ENCODE measurements around the gene ADM.

DNA sequence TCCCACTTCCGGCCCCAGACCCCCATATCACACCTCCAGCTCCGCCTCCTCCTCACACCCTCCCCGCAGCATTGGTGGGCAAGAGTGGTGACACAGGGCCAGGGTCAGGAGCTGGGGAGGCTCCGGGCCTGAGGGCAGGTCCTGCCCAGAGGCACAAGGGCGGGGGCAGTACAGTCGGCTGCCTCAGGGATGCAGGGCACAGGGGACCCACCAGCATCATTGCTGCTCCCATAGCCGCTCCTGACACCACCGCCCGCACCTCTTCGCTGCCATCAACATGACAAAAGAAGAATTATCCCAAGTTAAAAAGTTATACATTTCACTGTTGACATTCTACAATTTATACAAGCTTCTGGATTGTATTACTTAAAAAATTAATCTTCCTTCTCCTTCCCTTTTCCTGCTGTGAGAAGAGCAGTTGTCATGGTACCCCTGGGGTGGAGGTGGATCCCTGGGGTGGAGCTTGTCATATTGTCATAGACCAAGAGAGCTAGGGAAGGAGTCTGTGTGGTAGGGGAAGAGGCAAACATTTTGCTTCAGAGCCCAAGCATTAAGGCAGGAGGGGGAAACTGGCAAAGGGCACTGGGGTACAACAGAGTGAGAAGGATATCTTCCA is 15.0 kb upstream of the ADM start:
- no peak for TF ChIP-seq CTBP1 (IDR thresholded peaks at IDR 0.05; ENCODE audit: borderline replicate concordance)
- no peak for TF ChIP-seq SUZ12 (IDR thresholded peaks at IDR 0.05)
- TF ChIP-seq HDGF (IDR thresholded peaks at IDR 0.05; ENCODE audit: borderline replicate concordance), result no peak
- TF ChIP-seq ELF4 (IDR thresholded peaks at IDR 0.05), result no peak
- no peak for TF ChIP-seq FOXM1 (IDR thresholded peaks at IDR 0.05; ENCODE audit: borderline replicate concordance)
- TF ChIP-seq, protein P1, sequence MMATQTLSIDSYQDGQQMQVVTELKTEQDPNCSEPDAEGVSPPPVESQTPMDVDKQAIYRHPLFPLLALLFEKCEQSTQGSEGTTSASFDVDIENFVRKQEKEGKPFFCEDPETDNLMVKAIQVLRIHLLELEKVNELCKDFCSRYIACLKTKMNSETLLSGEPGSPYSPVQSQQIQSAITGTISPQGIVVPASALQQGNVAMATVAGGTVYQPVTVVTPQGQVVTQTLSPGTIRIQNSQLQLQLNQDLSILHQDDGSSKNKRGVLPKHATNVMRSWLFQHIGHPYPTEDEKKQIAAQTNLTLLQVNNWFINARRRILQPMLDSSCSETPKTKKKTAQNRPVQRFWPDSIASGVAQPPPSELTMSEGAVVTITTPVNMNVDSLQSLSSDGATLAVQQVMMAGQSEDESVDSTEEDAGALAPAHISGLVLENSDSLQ (IDR thresholded peaks at IDR 0.05), result no peak
- no peak for TF ChIP-seq SP1 (IDR thresholded peaks at IDR 0.05)
- TF ChIP-seq ZNF384 (IDR thresholded peaks at IDR 0.05), result no peak
- no peak for TF ChIP-seq FOXA1 (IDR thresholded peaks at IDR 0.05)

Data from HEK293T (cell line).